Stimulated activated CD8-positive, alpha-beta memory T cell treated with anti-CD3 and anti-CD28 coated beads, Interleukin-4, amount 100 ng/mL, for 24 hours (primary cell): ENCODE results near the gene CSRP2.

Source experiments
- DNase-seq: peaks from one replicate; pipeline ENCODE4 v3.0.0-alpha.2; 2020; ENCODE audit warnings: low read depth

Gene CSRP2

DNA sequence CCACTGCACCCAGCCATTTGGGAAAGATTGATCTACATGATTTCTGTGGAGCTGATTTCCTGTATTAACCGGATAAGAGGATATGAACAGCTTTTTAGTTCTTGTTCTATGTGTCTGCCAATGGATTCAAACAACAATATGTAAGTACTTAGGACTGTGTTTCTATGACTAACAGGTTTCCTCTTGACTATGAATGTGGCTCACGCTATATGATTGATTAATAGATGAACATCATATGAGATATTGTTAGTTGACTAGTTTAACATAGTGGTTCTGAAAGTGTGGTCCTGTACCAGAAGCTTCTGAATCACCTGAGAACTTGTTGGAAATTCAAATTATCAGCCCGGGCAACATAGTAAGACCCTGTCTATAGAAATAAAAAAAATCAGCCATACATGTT is 12.8 kb upstream of the CSRP2 start:
- no peak for DNase-seq

DNA sequence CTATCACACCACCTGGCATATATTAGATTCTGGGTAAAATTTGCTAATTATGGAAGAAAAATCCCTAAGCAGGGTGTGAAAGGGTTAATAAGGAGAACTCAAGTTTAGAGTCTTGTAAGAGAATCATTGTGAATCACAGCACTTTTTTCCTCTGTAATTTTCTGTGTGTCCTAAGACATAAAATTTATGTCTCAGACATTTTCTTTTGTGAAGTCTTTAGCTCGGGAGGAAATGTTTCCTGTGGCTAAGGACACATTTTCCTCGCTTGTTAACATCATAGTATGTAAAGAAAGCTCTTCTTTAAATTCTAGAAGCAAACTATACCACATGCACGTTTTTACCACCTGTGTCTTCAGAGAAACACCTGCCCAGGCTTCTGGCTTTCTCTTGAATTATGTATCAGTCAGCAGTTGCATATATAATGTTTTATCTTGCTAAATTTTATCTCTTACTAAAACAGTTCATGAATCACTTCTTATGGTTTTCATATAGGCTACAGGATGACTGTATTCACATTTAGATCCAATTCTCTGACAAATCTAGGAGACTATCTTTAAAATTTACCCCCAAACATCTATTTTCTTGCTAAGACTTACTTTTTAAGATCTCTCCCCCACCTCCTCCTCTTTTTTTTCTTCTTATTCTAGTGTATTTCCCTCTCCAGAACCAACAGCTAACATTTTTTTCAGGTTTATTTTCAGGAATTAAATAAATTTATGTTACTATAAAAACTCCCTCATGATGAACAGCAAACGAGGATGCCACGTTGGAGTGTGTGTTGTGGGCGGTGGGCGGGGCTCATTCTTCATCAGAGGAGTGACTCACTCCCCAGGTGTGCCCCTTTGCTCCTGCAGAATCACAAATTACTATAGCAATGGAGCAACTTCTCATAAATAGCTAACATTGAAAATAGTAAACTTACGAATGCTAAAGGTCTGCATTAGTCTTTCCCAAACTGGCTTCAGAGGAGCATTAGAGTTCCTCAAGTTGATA is 11.6 kb upstream of the CSRP2 start:
- peak; percentile 29 for DNase-seq

DNA sequence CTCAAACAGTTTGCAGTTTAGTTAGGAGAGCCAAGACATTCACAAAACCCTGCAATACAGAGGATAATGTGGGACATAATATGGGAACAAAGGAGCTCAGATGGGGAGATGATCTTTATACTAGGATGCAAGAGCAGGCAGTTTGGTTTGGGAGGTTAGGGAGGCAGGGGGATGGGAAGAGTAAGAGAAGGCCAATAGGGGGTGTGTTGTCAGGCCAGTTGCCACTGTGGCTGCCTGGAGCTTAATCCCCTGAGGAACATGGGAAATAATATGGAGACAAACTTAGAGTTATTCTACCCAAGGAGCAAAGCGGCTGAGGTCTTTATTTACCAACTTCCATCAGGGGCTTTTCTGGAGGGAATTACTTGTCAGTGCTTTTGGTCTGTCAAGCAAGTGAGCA is 10.0 kb upstream of the CSRP2 start:
- no peak for DNase-seq

DNA sequence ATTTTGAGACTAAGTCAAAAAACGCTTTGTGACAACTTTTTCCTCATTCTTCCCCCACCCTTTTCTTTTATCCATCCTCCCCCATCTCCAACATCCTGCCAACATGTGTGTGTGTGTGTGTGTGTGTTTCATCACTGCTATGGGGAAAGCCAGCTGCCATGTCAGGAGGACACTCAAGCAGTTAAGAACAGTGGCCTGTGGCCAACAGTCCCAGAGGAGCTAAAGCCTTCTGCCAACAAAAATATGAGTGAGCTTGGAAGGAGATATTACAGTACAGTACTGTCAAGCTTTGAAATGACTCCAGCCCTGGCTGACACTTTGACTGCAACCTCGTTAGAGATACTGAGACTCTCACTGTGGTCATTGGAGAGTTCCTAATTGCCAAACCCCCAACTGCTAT is 5.0 kb upstream of the CSRP2 start:
- DNase-seq: no peak

DNA sequence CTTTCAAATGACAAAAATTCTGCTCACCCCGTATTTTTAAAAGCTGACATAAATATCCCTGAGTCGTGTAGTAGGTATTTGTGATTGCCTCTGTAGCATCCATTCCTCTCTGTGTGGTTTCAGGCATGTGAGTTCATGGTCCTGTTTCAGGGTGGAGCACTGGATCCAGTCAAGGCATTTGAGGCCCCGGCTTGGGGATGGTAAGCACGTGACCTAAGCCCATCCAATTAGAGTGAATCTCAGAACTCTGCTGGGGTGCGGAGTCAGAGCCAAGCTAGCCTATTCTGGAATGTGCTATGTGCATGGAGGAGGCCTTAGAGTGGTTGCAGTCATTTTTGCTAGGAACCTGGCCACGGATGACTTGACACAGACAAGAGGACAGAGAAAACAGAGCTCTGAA is 4.3 kb upstream of the CSRP2 start:
- DNase-seq: no peak

DNA sequence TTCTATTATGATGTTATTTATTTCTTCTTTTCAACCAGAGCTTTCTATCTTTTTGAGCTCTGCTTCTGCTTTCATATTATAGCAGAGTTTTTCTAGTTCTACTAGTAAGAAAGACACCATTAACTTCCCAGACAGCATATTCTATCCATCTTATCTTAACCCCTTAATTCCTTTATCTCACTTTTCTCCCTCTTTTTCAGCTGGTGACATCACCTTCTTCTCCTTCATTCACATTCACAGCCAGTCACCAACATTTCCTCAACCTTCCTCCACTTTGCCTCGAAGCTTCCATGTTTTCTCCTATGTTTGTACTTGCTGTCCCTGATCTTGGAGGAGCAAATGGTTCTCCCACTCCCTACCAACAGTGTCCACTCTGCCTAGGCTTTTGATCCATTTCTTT is 3.5 kb upstream of the CSRP2 start:
- no peak for DNase-seq

DNA sequence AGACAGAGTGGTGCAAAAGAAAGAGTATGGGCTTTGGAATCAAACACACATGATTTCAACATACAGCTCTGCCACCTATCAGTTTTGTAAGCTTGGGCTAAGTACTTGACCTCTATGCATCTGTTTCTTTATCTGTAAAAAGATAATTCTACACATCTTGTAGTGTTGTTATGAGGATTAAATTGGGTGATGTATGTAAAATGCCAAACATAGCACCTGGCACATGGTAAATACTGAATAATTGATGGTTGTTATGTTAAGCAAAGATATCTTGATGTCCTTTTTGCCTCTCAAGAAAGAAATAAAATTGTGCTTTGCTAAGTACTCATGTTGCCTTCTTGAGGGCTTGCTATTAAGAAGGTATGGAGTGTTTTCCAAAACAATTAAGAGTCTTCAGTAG is 2.3 kb upstream of the CSRP2 start:
- no peak for DNase-seq

DNA sequence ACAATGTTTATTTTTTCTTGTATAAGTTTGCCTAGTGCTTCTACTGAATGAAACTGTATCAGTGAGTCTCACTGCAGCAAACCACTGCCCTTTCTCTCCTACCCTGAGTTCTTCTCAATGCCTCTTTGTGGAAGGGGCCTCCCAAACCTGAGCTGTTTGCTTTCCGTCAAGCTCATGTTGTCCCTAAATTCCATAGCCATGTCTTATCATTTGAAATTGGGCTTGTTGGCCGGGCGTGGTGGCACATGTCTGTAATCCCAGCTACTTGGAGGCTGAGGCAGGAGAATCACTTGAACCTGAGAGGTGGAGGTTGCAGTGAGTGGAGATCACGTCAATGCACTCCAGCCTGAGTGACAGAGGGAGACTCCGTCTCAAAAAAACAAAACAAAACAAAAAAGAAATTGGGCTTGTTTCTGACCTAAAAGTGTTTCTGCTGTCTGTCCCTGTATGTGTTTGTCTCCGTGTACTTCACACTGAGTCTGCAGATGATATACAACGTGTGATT is 1.8 kb upstream of the CSRP2 start:
- no peak for DNase-seq

DNA sequence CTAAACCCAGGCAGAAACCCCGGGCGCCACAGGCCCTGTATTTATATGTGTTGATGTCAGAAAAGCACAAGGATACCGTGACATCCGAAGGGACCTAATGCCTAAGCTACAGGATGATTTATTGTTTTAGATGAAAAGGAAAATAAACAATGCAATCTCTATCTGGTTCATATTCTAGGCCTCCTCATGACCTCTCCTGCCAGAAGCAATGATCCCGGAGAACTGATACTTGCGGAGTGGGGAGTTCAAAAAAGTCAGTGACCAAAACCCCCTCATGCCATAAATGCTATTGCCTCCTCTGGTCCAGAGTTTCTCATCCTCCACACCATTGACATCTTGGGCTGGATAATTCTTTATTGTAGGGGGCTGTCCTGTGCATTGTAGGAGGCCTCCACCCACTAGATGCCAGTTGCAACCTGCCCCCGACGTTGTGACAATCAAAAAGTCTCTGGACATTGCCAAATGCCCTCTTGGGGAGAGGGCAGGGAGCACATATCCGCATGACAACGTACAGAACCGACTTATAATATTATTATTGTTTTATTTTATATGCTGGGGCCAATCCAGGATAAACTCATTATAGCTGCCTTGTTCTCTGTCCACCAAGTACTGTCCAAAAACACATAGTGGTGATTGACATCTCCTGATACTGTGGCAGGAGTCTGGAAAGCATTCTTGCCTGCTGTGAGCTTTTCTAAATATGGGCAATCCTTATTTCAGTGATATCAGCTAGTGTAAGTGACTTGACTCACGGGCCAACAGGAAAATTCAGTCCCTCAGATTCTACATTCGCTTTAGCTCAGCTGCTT is 1.1 kb upstream of the CSRP2 start:
- DNase-seq: no peak

DNA sequence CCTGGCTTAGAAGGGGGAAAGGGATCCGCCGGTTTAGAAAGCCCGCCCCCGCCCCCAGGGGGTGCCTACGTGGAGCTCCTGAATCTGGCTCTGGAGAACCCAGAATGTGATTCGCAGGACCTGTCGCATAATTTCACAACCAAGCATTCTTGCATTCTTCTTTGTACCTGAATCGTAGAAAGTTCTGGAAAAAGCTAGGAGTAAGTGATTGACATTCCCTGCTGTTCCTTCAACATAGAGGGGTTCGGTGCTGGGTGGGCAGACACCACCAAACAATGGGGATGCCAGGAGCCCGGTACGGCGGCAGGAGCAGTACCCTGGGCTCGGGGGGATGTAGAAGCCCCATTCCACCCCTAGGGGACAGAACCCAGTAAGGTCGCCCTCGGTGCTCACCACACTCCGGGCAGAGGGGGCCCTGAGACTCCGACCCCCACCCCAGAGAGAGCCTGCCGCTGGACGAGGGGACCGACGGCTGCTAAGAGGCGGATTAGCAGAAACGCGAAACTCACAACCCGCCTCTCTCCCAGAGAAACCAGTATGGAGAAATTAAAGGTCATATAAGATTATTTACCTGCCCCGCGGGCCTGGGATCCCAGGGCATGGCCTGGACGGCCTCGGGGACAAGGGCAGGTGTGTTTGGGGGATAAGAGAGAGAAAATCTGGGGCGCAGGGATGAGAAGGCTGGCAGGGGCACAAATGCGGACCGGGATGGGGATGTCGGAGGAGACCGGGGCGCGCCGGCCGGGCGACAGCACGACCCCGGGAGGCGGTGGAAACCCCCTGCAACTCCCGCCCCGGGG is 520 bp downstream of the CSRP2 start:
- DNase-seq: no peak

DNA sequence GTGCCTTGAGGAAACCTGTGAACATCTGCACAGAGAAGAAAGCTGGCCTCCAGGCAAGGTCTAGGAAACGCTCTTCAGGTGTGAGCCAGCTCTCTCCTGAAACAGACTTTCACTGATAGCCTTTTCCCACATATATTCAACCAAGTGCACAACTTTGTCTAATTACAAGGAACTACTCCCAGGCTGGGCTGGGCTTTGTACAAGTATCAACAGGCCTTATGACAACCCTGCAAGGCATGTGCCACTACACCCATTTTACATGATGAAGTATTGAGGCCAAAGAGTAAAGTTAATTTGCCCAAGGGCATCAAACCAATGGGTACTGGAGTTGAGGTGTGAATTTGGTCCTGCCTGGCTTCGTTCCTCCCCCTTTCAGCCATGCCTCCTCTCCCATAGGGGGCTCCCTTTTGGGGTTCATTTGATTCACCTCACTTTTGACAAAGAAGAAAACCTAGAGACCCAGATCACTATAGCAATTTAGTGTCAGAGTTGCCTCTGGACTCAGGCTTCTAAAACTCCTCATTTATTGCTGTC is 2.1 kb downstream of the CSRP2 start:
- DNase-seq: no peak

DNA sequence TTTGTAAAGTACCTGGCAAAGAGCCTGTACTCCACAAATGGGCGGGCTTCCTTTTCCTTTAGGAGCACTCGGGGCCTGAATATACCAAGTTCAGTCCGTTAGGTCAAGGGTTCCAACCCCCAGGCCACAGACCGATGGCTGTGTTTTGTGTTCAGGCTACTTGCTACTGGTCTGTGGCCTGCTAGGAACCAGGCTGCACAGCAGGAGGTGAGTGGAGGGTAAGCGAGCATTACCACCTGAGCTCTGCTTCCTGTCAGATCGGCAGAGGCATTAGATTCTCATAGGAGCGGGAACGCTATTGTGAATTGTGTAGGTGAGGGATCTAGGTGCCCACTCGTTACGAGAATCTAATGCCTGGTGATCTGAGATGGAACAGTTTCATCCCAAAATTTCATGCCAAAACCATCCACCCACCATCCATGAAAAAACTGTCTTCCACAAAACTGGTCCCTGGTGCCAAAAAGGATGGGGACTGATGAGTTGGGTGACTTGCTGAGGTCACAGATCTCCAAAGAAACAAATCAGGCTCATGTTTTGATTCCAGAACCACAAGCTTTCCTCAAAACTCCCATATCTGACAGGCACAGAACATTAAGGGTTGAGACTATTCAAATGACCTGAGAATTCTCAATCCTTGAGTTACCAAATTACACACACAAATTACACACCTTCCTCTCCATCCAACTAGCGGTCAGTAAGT is 4.2 kb downstream of the CSRP2 start:
- no peak for DNase-seq

DNA sequence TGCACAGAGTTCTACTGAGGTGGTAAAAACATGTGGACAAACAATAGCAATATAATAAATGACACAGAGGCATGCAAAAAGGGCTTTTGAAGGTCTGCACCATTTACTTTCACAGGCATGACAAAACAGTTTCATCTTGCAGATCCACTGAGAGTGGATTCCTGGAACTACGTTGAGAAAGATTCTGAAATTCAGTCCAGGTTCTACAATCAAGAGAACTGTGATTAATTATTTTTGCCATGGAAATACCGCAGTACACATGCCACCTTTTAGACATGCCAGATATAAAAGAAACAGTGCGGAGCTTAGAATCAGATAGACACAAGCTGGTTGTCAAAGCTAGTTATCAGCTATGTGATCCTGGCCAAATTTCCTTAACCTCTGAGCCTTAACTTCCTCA is 4.8 kb downstream of the CSRP2 start:
- no peak for DNase-seq

DNA sequence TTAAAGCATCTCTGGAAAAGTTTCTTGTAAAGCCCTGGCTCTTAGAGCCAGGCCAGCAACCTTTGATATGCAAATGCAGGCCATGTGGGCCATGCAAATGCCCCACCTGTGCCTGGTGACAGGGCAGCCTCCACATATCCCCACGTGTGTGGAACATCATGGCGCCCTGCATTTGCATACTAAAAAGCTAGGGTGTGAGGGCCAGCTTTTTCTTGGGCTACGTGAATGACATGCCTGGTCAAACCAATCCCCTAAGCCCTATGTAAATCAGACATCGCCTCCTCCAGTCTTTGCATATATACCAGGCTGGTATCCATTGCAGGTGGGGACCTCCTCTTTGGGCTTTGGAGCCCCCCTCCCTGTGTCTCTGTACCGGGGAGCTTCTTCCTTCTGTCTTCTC is 6.4 kb downstream of the CSRP2 start:
- no peak for DNase-seq

DNA sequence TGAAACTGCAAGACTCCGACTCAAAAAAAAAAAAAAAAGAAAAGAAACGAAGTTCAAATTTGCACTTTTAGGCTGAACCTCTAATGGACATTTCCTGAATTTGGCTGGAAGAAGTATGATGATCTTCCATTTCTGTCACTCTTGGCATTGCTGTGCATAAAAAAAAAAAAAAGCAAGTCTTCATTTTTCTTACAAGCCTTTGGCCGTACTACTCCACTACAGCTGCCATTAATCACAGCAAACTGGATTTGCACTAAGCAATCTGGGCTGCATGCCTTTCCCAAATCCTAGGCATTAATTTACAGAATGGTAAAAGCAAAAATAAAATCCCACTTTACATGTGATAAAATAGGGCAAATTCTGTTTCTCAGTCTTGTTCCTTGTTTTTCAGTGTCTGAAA is 7.1 kb downstream of the CSRP2 start:
- no peak for DNase-seq

DNA sequence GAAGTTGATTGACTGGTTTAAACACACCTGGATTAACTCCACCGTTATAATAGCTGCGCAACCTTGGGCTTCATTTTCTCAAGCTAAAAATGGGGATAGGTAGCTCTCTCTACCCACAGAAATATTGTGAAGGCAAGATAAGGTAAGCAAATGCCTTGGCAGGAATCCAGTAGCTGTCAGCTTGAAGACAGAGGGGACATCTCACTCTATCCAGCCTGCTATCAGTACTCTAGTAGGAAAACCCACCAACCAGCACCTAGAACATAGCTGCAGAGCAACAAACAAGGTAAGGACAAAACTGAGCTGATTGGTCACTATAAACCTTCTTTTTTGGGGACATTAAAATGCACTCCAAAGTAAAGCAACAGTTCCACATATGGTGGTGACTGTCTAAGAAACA is 7.7 kb downstream of the CSRP2 start:
- DNase-seq: no peak

DNA sequence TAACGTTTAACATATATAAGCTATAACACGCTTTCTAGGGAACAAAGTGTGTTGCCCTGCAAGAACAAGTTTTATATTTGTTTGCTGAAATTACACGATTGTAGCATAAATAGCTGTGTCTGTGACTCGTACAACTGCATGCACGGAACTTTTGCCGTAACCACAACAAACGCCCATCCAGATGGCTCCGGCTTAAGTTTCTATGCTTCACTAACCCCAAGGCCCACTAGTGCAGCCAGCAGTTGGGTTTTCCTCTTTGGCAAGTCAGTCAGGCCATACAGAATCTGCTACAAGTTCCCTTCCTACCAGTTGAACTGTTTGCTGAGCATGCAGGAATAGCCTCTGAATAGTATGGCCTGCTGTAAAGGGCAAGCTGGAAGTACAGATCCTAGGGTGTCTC is 12.1 kb downstream of the CSRP2 start:
- no peak for DNase-seq

DNA sequence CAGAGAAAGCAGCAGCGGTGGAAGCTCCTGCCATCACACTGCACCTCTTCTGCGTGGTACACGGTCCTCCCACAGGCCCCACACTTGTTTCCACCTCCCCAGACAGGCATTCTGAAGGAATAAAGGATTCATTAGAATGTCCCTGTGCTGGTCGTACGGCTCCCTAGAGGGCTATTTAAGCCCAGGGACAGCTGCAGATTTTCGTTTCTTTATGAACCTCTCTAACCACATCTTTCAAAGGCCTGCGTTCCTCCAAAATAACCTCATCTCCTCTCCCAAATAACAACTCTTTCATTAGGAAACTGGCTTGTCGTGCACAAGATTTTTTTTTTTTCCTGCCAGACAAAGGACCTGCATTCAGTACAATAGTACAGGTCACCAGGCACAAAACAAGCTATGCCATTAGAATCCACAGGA is 12.7 kb downstream of the CSRP2 start:
- no peak for DNase-seq

DNA sequence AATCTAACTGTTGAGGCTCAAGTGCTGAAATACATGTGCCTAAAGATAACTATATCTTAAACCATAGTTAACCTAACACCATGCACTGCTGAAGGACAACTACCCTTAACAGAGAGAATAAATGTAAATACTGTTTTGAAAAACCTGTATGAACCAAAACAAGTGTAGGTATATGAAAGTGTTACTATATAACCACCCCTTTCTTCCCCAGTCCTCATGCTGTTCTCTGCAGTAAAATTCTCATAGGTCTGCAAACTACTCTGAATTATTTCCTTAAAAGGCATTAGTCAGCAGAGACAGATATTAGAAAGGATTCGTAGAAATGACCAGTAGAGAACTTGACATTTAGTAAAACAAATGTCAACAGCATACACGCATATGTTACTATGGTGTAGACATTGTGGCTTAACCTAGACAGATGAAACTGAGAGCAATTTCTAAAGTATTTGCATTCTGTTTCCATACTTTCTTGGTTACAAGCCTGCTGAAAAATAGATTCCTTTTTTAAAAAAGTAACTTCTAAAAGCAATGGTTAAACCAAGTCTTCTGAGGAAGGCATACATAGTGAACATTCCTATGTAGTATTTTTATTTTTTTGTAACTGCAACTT is 13.9 kb downstream of the CSRP2 start:
- no peak for DNase-seq

DNA sequence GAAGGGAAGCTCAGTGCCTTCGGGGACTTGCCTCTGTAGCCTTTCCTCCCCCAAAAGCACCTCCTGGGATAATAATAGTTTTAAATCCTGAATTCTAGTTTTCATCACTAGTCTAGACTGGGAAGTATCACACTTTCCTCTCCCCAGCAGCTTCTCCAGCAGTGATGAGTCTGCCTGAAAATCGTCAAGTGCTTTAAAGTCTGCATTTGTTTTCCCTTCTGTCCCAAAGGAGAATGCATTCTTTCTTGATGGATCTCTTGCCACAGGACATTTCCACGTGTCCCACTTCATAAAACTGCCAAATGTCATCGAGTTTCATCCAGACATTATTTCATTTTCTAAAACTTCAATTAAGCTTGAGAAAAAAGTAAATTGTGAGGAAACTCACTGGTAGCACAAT is 15.0 kb downstream of the CSRP2 start:
- no peak for DNase-seq
